ENCODE measurements around the gene DPM2. TPM values are rescaled to one million over a fixed set of nuclear protein-coding genes. Genes with fewer than 3 reads are reported as not detected.
A peak's percentile ranks its signal among the peaks of the same experiment; 100 is the strongest.

The DPM2 gene
- total RNA-seq, 4 donors from 2014 or later: 17.3 to 43.3 (median 35.5) TPM

- Histone ChIP-seq H3K9me3 (no peaks in the 10 kb centered on the region), H3K27me3 (no peaks in the 10 kb centered on the region), H3K27ac (peak overlapping the region in 2 of 3 donors; percentile 81 to 94), H3K36me3 (peaks cover 12 to 15% of the 10 kb centered on the region in 2 donors), H3K4me3 (replicated peaks in 1 of 3) (no peak overlapping the region), H3K4me1 (peaks cover 31 to 44% of the 10 kb centered on the region in 2 donors)
- peak in 1 of 6 experiments; percentile 10 for TF ChIP-seq CTCF (IDR thresholded peaks at IDR 0.05)
- no peak for TF ChIP-seq POLR2A (IDR thresholded peaks at IDR 0.05)
- intact Hi-C loops (cut with DNase I): loop anchor here (2.0 kb wide), 1 partner anchor 92 kb away; no protein-coding TSS in a partner anchor
- DNase-seq: no peak
- WGBS, 2 donors: 84 to 89% methylated on average over 11 to 13 of the region's 14 CpGs
Observed at GRCh38 chr9:127943011-127943662, 5.5 kb upstream of the DPM2 start.

- no peaks in the 10 kb centered on the region for H3K9me3 ChIP-seq
- TF ChIP-seq CTCF (IDR thresholded peaks at IDR 0.05): peak; percentile 76 to 98 (median 90)
- no peak for TF ChIP-seq POLR2A (IDR thresholded peaks at IDR 0.05)
- intact Hi-C loops (cut with DNase I): loop anchor here (2.0 kb wide), 1 partner anchor 92 kb away; no protein-coding TSS in a partner anchor
- H3K27ac ChIP-seq: peak overlapping the region; percentile 81 to 94 (median 91)
- DNase-seq: peak; percentile 87 to 89
- 23 to 43% methylated on average over 11 to 17 of the region's 18 CpGs for WGBS, 2 donors
- H3K27me3 ChIP-seq: no peaks in the 10 kb centered on the region
- H3K36me3 ChIP-seq: peaks cover 12 to 15% of the 10 kb centered on the region in 2 donors
- peaks cover 36 to 46% of the 10 kb centered on the region in 2 donors for H3K4me1 ChIP-seq
- no peak overlapping the region for H3K4me3 ChIP-seq (replicated peaks in 1 of 3)
Observed at GRCh38 chr9:127942216-127943010, 4.8 kb upstream of the DPM2 start.

- no peak overlapping the region for H3K4me3 ChIP-seq (replicated peaks in 1 of 3)
- H3K27me3 ChIP-seq: no peaks in the 10 kb centered on the region
- TF ChIP-seq CTCF (IDR thresholded peaks at IDR 0.05) (no peak), POLR2A (IDR thresholded peaks at IDR 0.05) (no peak)
- WGBS, 2 donors: 23 to 33% methylated on average over 3 of the region's 3 CpGs
- no peaks in the 10 kb centered on the region for H3K9me3 ChIP-seq
- peak in 1 of 2 donors; percentile 84 for DNase-seq
- peaks cover 41 to 49% of the 10 kb centered on the region in 2 donors for H3K4me1 ChIP-seq
- intact Hi-C loops (cut with DNase I): loop anchor here (2.0 kb wide), 1 partner anchor 93 kb away; no protein-coding TSS in a partner anchor
- H3K27ac ChIP-seq: peak overlapping the region; percentile 81 to 94 (median 91)
- peaks cover 12 to 15% of the 10 kb centered on the region in 2 donors for H3K36me3 ChIP-seq
Observed at GRCh38 chr9:127941961-127942215, 4.2 kb upstream of the DPM2 start.

GRCh38 chr9:127941062-127941960 is 3.7 kb upstream of the DPM2 start:
- H3K27me3 ChIP-seq: no peaks in the 10 kb centered on the region
- no peaks in the 10 kb centered on the region for H3K9me3 ChIP-seq
- peaks cover 12 to 15% of the 10 kb centered on the region in 2 donors for H3K36me3 ChIP-seq
- H3K27ac ChIP-seq: peak overlapping the region; percentile 81 to 94 (median 91)
- no peak overlapping the region for H3K4me3 ChIP-seq (replicated peaks in 1 of 3)
- TF ChIP-seq POLR2A (IDR thresholded peaks at IDR 0.05): peak in 1 of 2 donors; percentile 63
- peak in 2 of 6 experiments; percentile 21 to 41 for TF ChIP-seq CTCF (IDR thresholded peaks at IDR 0.05)
- intact Hi-C loops (cut with DNase I): no loop called here
- WGBS, 2 donors: 23 to 28% methylated on average over 16 to 18 of the region's 18 CpGs
- DNase-seq: peak; percentile 85 to 88
- peaks cover 47 to 51% of the 10 kb centered on the region in 2 donors for H3K4me1 ChIP-seq

Measured in thyroid gland (tissue), 4 donors.